DMS114 treated with DMSO at 0.1 percent for 48 hours (cell line): Measurements from ENCODE around the gene STOML3.

Source experiments
- DNase-seq: peaks from one replicate; lab custom pipeline; 2025; ENCODE audit not compliant: unreplicated experiment; lab: John Stamatoyannopoulos, UW

STOML3 gene

DNA sequence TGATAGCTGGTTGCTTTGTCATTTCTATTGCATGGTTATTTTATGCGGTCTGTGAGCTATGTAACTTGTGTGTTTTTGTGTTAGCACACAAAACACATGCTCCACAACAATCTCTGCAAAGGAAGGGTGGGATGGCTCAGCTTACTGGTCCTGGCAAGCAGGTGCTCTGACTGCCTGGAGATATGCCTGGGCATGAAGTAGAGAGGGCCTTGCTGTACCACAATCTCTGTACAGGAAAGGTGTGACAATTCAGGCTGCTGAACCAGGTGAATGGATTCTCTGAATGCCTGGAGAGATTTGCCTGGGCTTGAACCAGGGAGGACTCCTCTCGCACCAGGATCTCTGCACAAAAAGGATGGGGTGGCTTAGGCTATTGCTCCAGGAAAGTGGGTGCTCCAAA lies 69.5 kb downstream of the STOML3 start:
- DNase-seq: no peak
